ENCODE data around the gene GABRP.
A peak's percentile ranks its signal among the peaks of the same experiment; 100 is the strongest.

Gene GABRP

GRCh38 chr5:170773024-170773985 lies 10.2 kb upstream of the GABRP start:
- no peak for DNase-seq (ENCODE audit: low read depth)
- H3K4me3 ChIP-seq (ENCODE audit: low read length) = no peak overlapping the region
- no peak for TF ChIP-seq CTCF (IDR thresholded peaks at IDR 0.05; ENCODE audit: insufficient read depth, low read depth, low read length, missing control alignments)

DNA sequence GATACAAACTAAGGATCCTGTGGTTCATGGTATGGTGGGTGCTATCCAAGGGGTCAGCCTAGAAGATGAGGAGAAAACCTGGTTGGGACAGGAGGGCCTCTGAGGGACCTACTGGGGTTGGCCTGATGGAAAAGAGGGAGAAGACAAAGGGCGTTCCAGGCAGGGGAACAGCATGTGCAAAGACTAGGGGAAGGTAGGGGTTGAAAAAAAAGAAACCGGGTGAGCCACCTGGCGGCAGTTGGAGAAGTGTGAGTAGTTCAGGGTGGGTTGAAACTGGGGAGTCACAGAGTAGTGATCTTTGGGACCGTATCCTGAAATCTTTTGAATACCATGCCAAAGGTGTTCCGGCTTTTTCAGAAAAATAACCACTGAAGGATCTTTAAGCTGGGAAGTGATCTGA lies 8.7 kb upstream of the GABRP start:
- no peak for TF ChIP-seq CTCF (IDR thresholded peaks at IDR 0.05; ENCODE audit: insufficient read depth, low read depth, low read length, missing control alignments)
- no peak overlapping the region for H3K4me3 ChIP-seq (ENCODE audit: low read length)

DNA sequence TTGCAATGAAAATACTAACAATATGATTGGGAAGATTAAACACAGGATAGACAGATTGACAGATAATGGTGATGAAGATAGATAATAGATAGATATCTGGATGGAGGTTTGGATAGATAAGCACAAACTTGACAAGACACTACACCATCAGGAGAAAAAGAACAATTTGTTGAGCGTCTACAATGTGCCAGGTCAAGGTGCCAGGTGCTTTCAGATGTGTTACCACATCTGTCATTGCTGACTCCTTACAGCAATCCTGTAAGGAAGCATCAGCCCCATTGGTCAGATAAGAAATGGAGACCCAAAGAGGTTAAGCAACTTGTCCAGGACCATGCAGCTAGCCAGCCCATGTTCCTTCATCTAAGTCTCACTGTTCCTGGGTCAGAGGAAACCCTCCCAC lies 1.6 kb upstream of the GABRP start:
- TF ChIP-seq CTCF (IDR thresholded peaks at IDR 0.05; ENCODE audit: insufficient read depth, low read depth, low read length, missing control alignments) = no peak
- DNase-seq (ENCODE audit: low read depth) = no peak

More for the DNA sequence above, 8.7 kb upstream of the GABRP start:
- DNase-seq (ENCODE audit: low read depth) = no peak

DNA sequence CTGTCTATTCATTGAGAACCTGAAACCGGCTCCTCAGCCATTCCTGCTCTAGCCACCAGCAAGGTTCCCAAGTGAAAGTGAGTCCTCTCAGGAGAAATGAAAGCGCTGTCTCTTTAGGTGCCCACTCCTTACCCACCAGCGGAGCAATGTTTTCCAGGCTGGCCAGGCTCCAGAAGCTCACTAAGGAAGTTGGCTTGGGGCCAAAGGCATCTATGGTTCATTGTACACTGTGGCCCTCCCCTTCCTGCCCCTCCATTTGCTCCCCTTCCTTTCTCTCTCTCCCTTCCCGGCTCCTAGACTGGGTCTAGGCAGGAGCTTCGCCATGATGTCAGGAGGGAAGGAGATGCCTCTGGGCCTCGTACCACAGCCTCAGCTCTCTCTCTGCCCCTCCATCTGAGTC lies 1.1 kb upstream of the GABRP start:
- no peak overlapping the region for H3K4me3 ChIP-seq (ENCODE audit: low read length)
- DNase-seq (ENCODE audit: low read depth) = peak; percentile 5
- TF ChIP-seq CTCF (IDR thresholded peaks at IDR 0.05; ENCODE audit: insufficient read depth, low read depth, low read length, missing control alignments) = no peak

More for the DNA sequence above, 1.6 kb upstream of the GABRP start:
- H3K4me3 ChIP-seq (ENCODE audit: low read length) = no peak overlapping the region

- H3K4me3 ChIP-seq (ENCODE audit: low read length) = no peak overlapping the region
- DNase-seq (ENCODE audit: low read depth) = no peak
- TF ChIP-seq CTCF (IDR thresholded peaks at IDR 0.05; ENCODE audit: insufficient read depth, low read depth, low read length, missing control alignments) = no peak
These were observed 1.9 kb downstream of the GABRP start for GRCh38 chr5:170785416-170785815.

DNA sequence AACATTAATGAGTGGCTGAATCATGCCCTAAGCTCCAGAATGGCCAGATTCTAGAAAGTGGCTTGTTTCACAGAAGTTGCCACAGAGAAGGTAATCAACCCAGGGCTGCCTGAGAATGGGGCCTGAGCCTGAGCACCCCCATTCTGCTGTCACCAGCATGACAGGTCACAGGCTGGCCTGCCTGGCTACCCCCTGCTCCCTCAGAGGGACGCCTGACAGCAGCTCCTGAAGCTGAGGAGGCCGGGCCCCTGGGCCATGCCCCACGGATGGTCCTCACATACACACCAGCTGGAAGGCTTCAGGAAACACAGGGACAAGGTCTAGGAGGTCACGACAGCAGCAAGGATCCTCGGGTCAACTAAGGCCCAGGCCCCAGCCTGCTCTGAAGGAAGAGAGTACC lies 3.7 kb downstream of the GABRP start:
- H3K4me3 ChIP-seq (ENCODE audit: low read length) = no peak overlapping the region
- TF ChIP-seq CTCF (IDR thresholded peaks at IDR 0.05; ENCODE audit: insufficient read depth, low read depth, low read length, missing control alignments) = no peak
- no peak for DNase-seq (ENCODE audit: low read depth)
